MM.1S (cell line): Measurements from ENCODE around the gene POLR2F.

ENCODE experiments used
- CTCF ChIP-seq: fragments of 300-600 bp; sonication (generic); IDR thresholded peaks from 2 replicates; pipeline ENCODE4 v1.5.1; 2016; ENCODE audit warnings: antibody characterized with exemption, low read length, mixed read lengths
- EZH2 ChIP-seq: fragments of 300-600 bp; sonication (generic); optimal IDR thresholded peaks from 2 replicates; pipeline ENCODE3; 2017; ENCODE audit warnings: low read depth, mild to moderate bottlenecking, antibody characterized with exemption, low read length, mixed read lengths
- EZH2phosphoT487 ChIP-seq: fragments of 300-600 bp; sonication (generic); IDR thresholded peaks from 2 replicates; pipeline ENCODE4 v1.6.1; 2018; ENCODE audit warnings: antibody characterized with exemption, low read length

- no peak for TF ChIP-seq CTCF
- TF ChIP-seq EZH2 = no peak
- TF ChIP-seq EZH2phosphoT487 = no peak
These were observed 29.6 kb upstream of the POLR2F start for GRCh38 chr22:37923927-37924326.
